Measurements from ENCODE around the gene PLEKHM1.
"Not testable (repeated sequence)": the region's sequence is repeated elsewhere in the genome, so short reads cannot be mapped to it uniquely, and the experiment has no call there.

Gene PLEKHM1

GRCh38 chr17:45461524-45462327, 28.8 kb downstream of the PLEKHM1 start:
- DNase-seq, result not testable (repeated sequence)

GRCh38 chr17:45460422-45460821, 30.1 kb downstream of the PLEKHM1 start:
- DNase-seq, result not testable (repeated sequence)

GRCh38 chr17:45454341-45454740, 36.2 kb downstream of the PLEKHM1 start:
- not testable (repeated sequence) for DNase-seq

- DNase-seq, result not testable (repeated sequence)
Observed at GRCh38 chr17:45453731-45454130, 36.8 kb downstream of the PLEKHM1 start.

GRCh38 chr17:45453225-45453534, 37.3 kb downstream of the PLEKHM1 start:
- DNase-seq, result not testable (repeated sequence)

- not testable (repeated sequence) for DNase-seq
Observed at GRCh38 chr17:45452329-45453224, 37.9 kb downstream of the PLEKHM1 start.

- DNase-seq, result not testable (repeated sequence)
Observed at GRCh38 chr17:45451660-45452059, 38.9 kb downstream of the PLEKHM1 start.

GRCh38 chr17:45451131-45451530, 39.4 kb downstream of the PLEKHM1 start:
- DNase-seq, result no peak

GRCh38 chr17:45449708-45450329, 40.7 kb downstream of the PLEKHM1 start:
- not testable (repeated sequence) for DNase-seq

GRCh38 chr17:45449260-45449659, 41.3 kb downstream of the PLEKHM1 start:
- DNase-seq, result not testable (repeated sequence)

GRCh38 chr17:45448483-45448882, 42.0 kb downstream of the PLEKHM1 start:
- not testable (repeated sequence) for DNase-seq

- not testable (repeated sequence) for DNase-seq
Observed at GRCh38 chr17:45448066-45448465, 42.5 kb downstream of the PLEKHM1 start.

- DNase-seq, result not testable (repeated sequence)
Observed at GRCh38 chr17:45447650-45448049, 42.9 kb downstream of the PLEKHM1 start.

GRCh38 chr17:45446872-45447625, 43.5 kb downstream of the PLEKHM1 start:
- not testable (repeated sequence) for DNase-seq

GRCh38 chr17:45445901-45446743, 44.4 kb downstream of the PLEKHM1 start:
- DNase-seq, result not testable (repeated sequence)

GRCh38 chr17:45444856-45445820, 45.4 kb downstream of the PLEKHM1 start:
- not testable (repeated sequence) for DNase-seq

GRCh38 chr17:45444301-45444700, 46.2 kb downstream of the PLEKHM1 start:
- DNase-seq, result not testable (repeated sequence)

GRCh38 chr17:45443371-45444260, 46.9 kb downstream of the PLEKHM1 start:
- DNase-seq, result not testable (repeated sequence)
